ENCODE data around the gene SLC13A3. TPM values are rescaled to one million over a fixed set of nuclear protein-coding genes. Genes with fewer than 3 reads are reported as not detected.

Gene SLC13A3
- total RNA-seq, 1 donor from 2014 or later = 2.9 TPM

- Mint-ChIP-seq H3K4me1 (ENCODE audit: low read depth) (no peaks in the 10 kb centered on the region), H3K27ac (no peak overlapping the region), H3K9me3 (ENCODE audit: low read depth) (no peaks in the 10 kb centered on the region), H3K4me3 (ENCODE audit: low read depth) (no peak overlapping the region), H3K36me3 (ENCODE audit: insufficient read depth) (no peaks in the 10 kb centered on the region), H3K27me3 (no peaks in the 10 kb centered on the region)
- DNase-seq (ENCODE audit: low spot score, unreplicated experiment) = no peak
- TF ChIP-seq CTCF (IDR thresholded peaks at IDR 0.05; ENCODE audit: unreplicated experiment) = no peak
These were observed 101.9 kb downstream of the SLC13A3 start for GRCh38 chr20:46549188-46549972.

- Mint-ChIP-seq H3K27me3 (no peaks in the 10 kb centered on the region), H3K9me3 (ENCODE audit: low read depth) (no peaks in the 10 kb centered on the region), H3K36me3 (ENCODE audit: insufficient read depth) (no peaks in the 10 kb centered on the region), H3K4me3 (ENCODE audit: low read depth) (no peak overlapping the region), H3K4me1 (ENCODE audit: low read depth) (no peaks in the 10 kb centered on the region), H3K27ac (no peak overlapping the region)
- TF ChIP-seq CTCF (IDR thresholded peaks at IDR 0.05; ENCODE audit: unreplicated experiment) = no peak
- DNase-seq (ENCODE audit: low spot score, unreplicated experiment) = no peak
These were observed 102.6 kb downstream of the SLC13A3 start for GRCh38 chr20:46548688-46549087.

- no peak overlapping the region for H3K27ac Mint-ChIP-seq
- no peak for DNase-seq (ENCODE audit: low spot score, unreplicated experiment)
- no peaks in the 10 kb centered on the region for H3K36me3 Mint-ChIP-seq (ENCODE audit: insufficient read depth)
- no peaks in the 10 kb centered on the region for H3K27me3 Mint-ChIP-seq
- no peaks in the 10 kb centered on the region for H3K9me3 Mint-ChIP-seq (ENCODE audit: low read depth)
- TF ChIP-seq CTCF (IDR thresholded peaks at IDR 0.05; ENCODE audit: unreplicated experiment) = no peak
- no peaks in the 10 kb centered on the region for H3K4me1 Mint-ChIP-seq (ENCODE audit: low read depth)
- H3K4me3 Mint-ChIP-seq (ENCODE audit: low read depth) = no peak overlapping the region
These were observed 103.3 kb downstream of the SLC13A3 start for GRCh38 chr20:46547995-46548394.

- Mint-ChIP-seq H3K36me3 (ENCODE audit: insufficient read depth) (no peaks in the 10 kb centered on the region), H3K4me1 (ENCODE audit: low read depth) (no peaks in the 10 kb centered on the region), H3K27me3 (no peaks in the 10 kb centered on the region), H3K27ac (no peak overlapping the region), H3K9me3 (ENCODE audit: low read depth) (no peaks in the 10 kb centered on the region), H3K4me3 (ENCODE audit: low read depth) (no peak overlapping the region)
- DNase-seq (ENCODE audit: low spot score, unreplicated experiment) = no peak
- TF ChIP-seq CTCF (IDR thresholded peaks at IDR 0.05; ENCODE audit: unreplicated experiment) = no peak
These were observed 104.3 kb downstream of the SLC13A3 start for GRCh38 chr20:46546936-46547335.

GRCh38 chr20:46546298-46546697 lies 105.0 kb downstream of the SLC13A3 start:
- TF ChIP-seq CTCF (IDR thresholded peaks at IDR 0.05; ENCODE audit: unreplicated experiment) = no peak
- Mint-ChIP-seq H3K27me3 (no peaks in the 10 kb centered on the region), H3K36me3 (ENCODE audit: insufficient read depth) (no peaks in the 10 kb centered on the region), H3K4me3 (ENCODE audit: low read depth) (no peak overlapping the region), H3K4me1 (ENCODE audit: low read depth) (no peaks in the 10 kb centered on the region), H3K9me3 (ENCODE audit: low read depth) (no peaks in the 10 kb centered on the region), H3K27ac (no peak overlapping the region)
- DNase-seq (ENCODE audit: low spot score, unreplicated experiment) = no peak

Data from progenitor cell of endocrine pancreas (in vitro differentiated cells).